HG03521 (cell line): ENCODE measurements around the gene IL36A.

ENCODE experiments used
- ATAC-seq: cut with Tn5 transposase; IDR thresholded peaks from one replicate; pipeline ENCODE4 v1.9.1; 2021; ENCODE audit warnings: mild to moderate bottlenecking, moderate library complexity; ENCODE audit not compliant: unreplicated experiment

Gene IL36A

GRCh38 chr2:113002677-113003076, 2.6 kb upstream of the IL36A start:
- ATAC-seq: no peak

- no peak for ATAC-seq
Measured at GRCh38 chr2:113007250-113007649, 2.0 kb downstream of the IL36A start.

- no peak for ATAC-seq
Measured at GRCh38 chr2:113009622-113010021, 4.4 kb downstream of the IL36A start.

- no peak for ATAC-seq
Measured at GRCh38 chr2:113010088-113010487, 4.8 kb downstream of the IL36A start.

- ATAC-seq: no peak
Measured at GRCh38 chr2:113011108-113011507, 5.8 kb downstream of the IL36A start.

GRCh38 chr2:113012436-113013335, 7.4 kb downstream of the IL36A start:
- no peak for ATAC-seq

GRCh38 chr2:113013336-113013661, 8.0 kb downstream of the IL36A start:
- no peak for ATAC-seq

- no peak for ATAC-seq
Measured at GRCh38 chr2:113014067-113014466, 8.8 kb downstream of the IL36A start.

- no peak for ATAC-seq
Measured at GRCh38 chr2:113015042-113015441, 9.8 kb downstream of the IL36A start.

- no peak for ATAC-seq
Measured at GRCh38 chr2:113015655-113016054, 10.4 kb downstream of the IL36A start.

GRCh38 chr2:113018509-113018908, 13.2 kb downstream of the IL36A start:
- ATAC-seq: no peak

- no peak for ATAC-seq
Measured at GRCh38 chr2:113021312-113021711, 16.1 kb downstream of the IL36A start.

- ATAC-seq: no peak
Measured at GRCh38 chr2:113024764-113025163, 19.5 kb downstream of the IL36A start.

- no peak for ATAC-seq
Measured at GRCh38 chr2:113025737-113026136, 20.5 kb downstream of the IL36A start.

- ATAC-seq: no peak
Measured at GRCh38 chr2:113027691-113028090, 22.4 kb downstream of the IL36A start.

GRCh38 chr2:113028112-113028511, 22.9 kb downstream of the IL36A start:
- ATAC-seq: no peak

GRCh38 chr2:113032737-113033136, 27.5 kb downstream of the IL36A start:
- ATAC-seq: no peak

- no peak for ATAC-seq
Measured at GRCh38 chr2:113034016-113034415, 28.8 kb downstream of the IL36A start.

- ATAC-seq: no peak
Measured at GRCh38 chr2:113036763-113037162, 31.5 kb downstream of the IL36A start.

- no peak for ATAC-seq
Measured at GRCh38 chr2:113038291-113038690, 33.0 kb downstream of the IL36A start.

GRCh38 chr2:113039158-113039557, 33.9 kb downstream of the IL36A start:
- ATAC-seq: no peak

- ATAC-seq: no peak
Measured at GRCh38 chr2:113039719-113040118, 34.5 kb downstream of the IL36A start.

- no peak for ATAC-seq
Measured at GRCh38 chr2:113041871-113042270, 36.6 kb downstream of the IL36A start.
